ENCODE results near the gene SPESP1. TPM values are rescaled to one million over a fixed set of nuclear protein-coding genes. Genes with fewer than 3 reads are reported as not detected.

The SPESP1 gene
- total and polyA plus RNA-seq, 12 donors = 1.6 to 16.5 (median 4.8) TPM

DNA sequence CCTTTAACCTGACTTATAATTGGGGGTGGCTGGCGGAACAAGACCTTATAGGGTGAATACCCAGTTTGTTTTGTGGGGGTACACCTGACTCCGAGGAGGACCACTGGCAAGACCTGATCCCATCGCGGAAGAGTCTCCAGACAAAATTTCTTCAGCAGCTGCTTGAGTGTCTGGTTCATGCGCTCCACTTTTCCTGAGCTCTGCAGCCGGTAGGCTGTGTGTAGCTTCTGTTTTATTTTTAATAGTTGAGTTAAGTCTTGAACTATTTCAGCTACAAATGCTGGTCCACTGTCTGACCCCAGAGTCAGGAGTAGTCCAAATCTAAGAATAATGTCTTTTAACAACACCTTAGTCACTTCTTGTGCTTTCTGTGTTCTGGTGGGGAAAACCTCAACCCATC lies 63.0 kb downstream of the SPESP1 start:
- no peak for DNase-seq
- TF ChIP-seq POLR2A (IDR thresholded peaks at IDR 0.05) = no peak
- TF ChIP-seq, protein P1, sequence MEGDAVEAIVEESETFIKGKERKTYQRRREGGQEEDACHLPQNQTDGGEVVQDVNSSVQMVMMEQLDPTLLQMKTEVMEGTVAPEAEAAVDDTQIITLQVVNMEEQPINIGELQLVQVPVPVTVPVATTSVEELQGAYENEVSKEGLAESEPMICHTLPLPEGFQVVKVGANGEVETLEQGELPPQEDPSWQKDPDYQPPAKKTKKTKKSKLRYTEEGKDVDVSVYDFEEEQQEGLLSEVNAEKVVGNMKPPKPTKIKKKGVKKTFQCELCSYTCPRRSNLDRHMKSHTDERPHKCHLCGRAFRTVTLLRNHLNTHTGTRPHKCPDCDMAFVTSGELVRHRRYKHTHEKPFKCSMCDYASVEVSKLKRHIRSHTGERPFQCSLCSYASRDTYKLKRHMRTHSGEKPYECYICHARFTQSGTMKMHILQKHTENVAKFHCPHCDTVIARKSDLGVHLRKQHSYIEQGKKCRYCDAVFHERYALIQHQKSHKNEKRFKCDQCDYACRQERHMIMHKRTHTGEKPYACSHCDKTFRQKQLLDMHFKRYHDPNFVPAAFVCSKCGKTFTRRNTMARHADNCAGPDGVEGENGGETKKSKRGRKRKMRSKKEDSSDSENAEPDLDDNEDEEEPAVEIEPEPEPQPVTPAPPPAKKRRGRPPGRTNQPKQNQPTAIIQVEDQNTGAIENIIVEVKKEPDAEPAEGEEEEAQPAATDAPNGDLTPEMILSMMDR (IDR thresholded peaks at IDR 0.05) = no peak
- no peaks in the 10 kb centered on the region for H3K27me3 ChIP-seq
- H3K9me3 ChIP-seq (replicated peaks in 1 of 3) = no peaks in the 10 kb centered on the region
- H3K4me3 ChIP-seq = no peak overlapping the region
- H3K4me1 ChIP-seq (replicated peaks in 1 of 2) = no peaks in the 10 kb centered on the region
- H3K36me3 ChIP-seq (replicated peaks in 1 of 2) = no peaks in the 10 kb centered on the region
- intact Hi-C loops (cut with DNase I) = no loop called here
- WGBS, 4 donors = 93 to 98% (median 96%) methylated on average over 6 of the region's 6 CpGs
- H3K27ac ChIP-seq = no peak overlapping the region

- 61 to 72% (median 68%) methylated on average over 2 of the region's 2 CpGs for WGBS, 4 donors
- Histone ChIP-seq H3K27me3 (no peaks in the 10 kb centered on the region), H3K27ac (no peak overlapping the region), H3K36me3 (replicated peaks in 1 of 2) (no peaks in the 10 kb centered on the region), H3K9me3 (replicated peaks in 1 of 3) (no peaks in the 10 kb centered on the region), H3K4me1 (replicated peaks in 1 of 2) (no peaks in the 10 kb centered on the region), H3K4me3 (no peak overlapping the region)
- TF ChIP-seq POLR2A (IDR thresholded peaks at IDR 0.05) = no peak
- TF ChIP-seq, protein P1 (IDR thresholded peaks at IDR 0.05) = no peak
- intact Hi-C loops (cut with DNase I) = no loop called here
- DNase-seq = no peak
Observed at GRCh38 chr15:68994149-68994548, 63.8 kb downstream of the SPESP1 start.

GRCh38 chr15:68994981-68995761 lies 64.8 kb downstream of the SPESP1 start:
- Histone ChIP-seq H3K27me3 (no peaks in the 10 kb centered on the region), H3K27ac (no peak overlapping the region), H3K4me3 (no peak overlapping the region), H3K4me1 (replicated peaks in 1 of 2) (no peaks in the 10 kb centered on the region), H3K9me3 (replicated peaks in 1 of 3) (no peaks in the 10 kb centered on the region), H3K36me3 (replicated peaks in 1 of 2) (no peaks in the 10 kb centered on the region)
- WGBS, 4 donors = 93 to 96% (median 94%) methylated on average over 9 of the region's 9 CpGs
- DNase-seq = no peak
- no peak for TF ChIP-seq POLR2A (IDR thresholded peaks at IDR 0.05)
- TF ChIP-seq, protein P1 (IDR thresholded peaks at IDR 0.05) = no peak
- intact Hi-C loops (cut with DNase I) = no loop called here

Other genes with a start within 250 kb of the SPESP1 start
- 10 to 100 TPM; 45.5 to 92.5 (median 76.9) TPM for gene ANP32A, start 109.6 kb upstream of the SPESP1 start, total RNA-seq
- 100 to 1,000 TPM in 1 of 3 donors, 10 to 100 TPM in 2; 44.5 to 170 (median 97.3) TPM for gene ANP32A, start 109.6 kb upstream of the SPESP1 start, polyA plus RNA-seq
- gene NOX5, start 84.2 kb downstream of the SPESP1 start, total RNA-seq = under 1 TPM; 0.06 to 0.84 (median 0.57) TPM
- 1 to 10 TPM in 1 of 3 donors, under 1 TPM in 2; 0.29 to 1.4 (median 0.88) TPM for gene NOX5, start 84.2 kb downstream of the SPESP1 start, polyA plus RNA-seq
- 10 to 100 TPM; 20.5 to 48.4 (median 28.8) TPM for gene GLCE, start 230.1 kb downstream of the SPESP1 start, total RNA-seq
- 10 to 100 TPM in 2 of 3 donors, 1 to 10 TPM in 1; 9.3 to 22.3 (median 14.4) TPM for gene GLCE, start 230.1 kb downstream of the SPESP1 start, polyA plus RNA-seq